ENCODE results near the gene PPP2R5C.
"Not testable (repeated sequence)": the region's sequence is repeated elsewhere in the genome, so short reads cannot be mapped to it uniquely, and the experiment has no call there.

The PPP2R5C gene

GRCh38 chr14:101726295-101726953 is 35.1 kb upstream of the PPP2R5C start:
- no peak for DNase-seq

- no peak for DNase-seq
Observed at GRCh38 chr14:101726954-101727302, 34.6 kb upstream of the PPP2R5C start.

GRCh38 chr14:101727611-101728366 is 33.7 kb upstream of the PPP2R5C start:
- no peak for DNase-seq

GRCh38 chr14:101728367-101728742 is 33.2 kb upstream of the PPP2R5C start:
- DNase-seq, result no peak

- no peak for DNase-seq
Observed at GRCh38 chr14:101729382-101729781, 32.1 kb upstream of the PPP2R5C start.

- DNase-seq, result not testable (repeated sequence)
Observed at GRCh38 chr14:101730157-101730556, 31.4 kb upstream of the PPP2R5C start.

- no peak for DNase-seq
Observed at GRCh38 chr14:101730626-101731186, 30.8 kb upstream of the PPP2R5C start.

- peak; percentile 45 for DNase-seq
Observed at GRCh38 chr14:101731187-101732080, 30.1 kb upstream of the PPP2R5C start.

- no peak for DNase-seq
Observed at GRCh38 chr14:101732118-101732517, 29.4 kb upstream of the PPP2R5C start.

- DNase-seq, result no peak
Observed at GRCh38 chr14:101733211-101733610, 28.3 kb upstream of the PPP2R5C start.

- DNase-seq, result no peak
Observed at GRCh38 chr14:101734246-101734847, 27.2 kb upstream of the PPP2R5C start.

GRCh38 chr14:101735453-101735852 is 26.1 kb upstream of the PPP2R5C start:
- no peak for DNase-seq

- DNase-seq, result no peak
Observed at GRCh38 chr14:101736071-101736470, 25.4 kb upstream of the PPP2R5C start.

- DNase-seq, result no peak
Observed at GRCh38 chr14:101736585-101736984, 24.9 kb upstream of the PPP2R5C start.

GRCh38 chr14:101737414-101738339 is 23.8 kb upstream of the PPP2R5C start:
- no peak for DNase-seq

- no peak for DNase-seq
Observed at GRCh38 chr14:101738703-101739320, 22.7 kb upstream of the PPP2R5C start.

- no peak for DNase-seq
Observed at GRCh38 chr14:101739446-101740141, 21.9 kb upstream of the PPP2R5C start.

- DNase-seq, result no peak
Observed at GRCh38 chr14:101740981-101741380, 20.5 kb upstream of the PPP2R5C start.

- no peak for DNase-seq
Observed at GRCh38 chr14:101743701-101744100, 17.8 kb upstream of the PPP2R5C start.

GRCh38 chr14:101744382-101744781 is 17.1 kb upstream of the PPP2R5C start:
- not testable (repeated sequence) for DNase-seq

Data from right kidney (tissue), 1 donor.